Brain microvascular endothelial cell (primary cell): ENCODE data around the gene LDHD.

ENCODE experiments used
- DNase-seq: peaks from one replicate; pipeline ENCODE4 v3.0.0-alpha.2; 2020
- H3K27ac ChIP-seq: fragments of 250-450 bp; sonication (Bioruptor Pico); 2 replicates; pipeline ENCODE4 v1.5.1; 2020; ENCODE audit warnings: mild to moderate bottlenecking, moderate library complexity
- H3K27me3 ChIP-seq: fragments of 250-450 bp; sonication (Bioruptor Pico); replicated peaks from 2 replicates; pipeline ENCODE4 v1.5.1; 2020; ENCODE audit warnings: mild to moderate bottlenecking
- H3K36me3 ChIP-seq: fragments of 250-450 bp; sonication (Bioruptor Pico); replicated peaks from 2 replicates; pipeline ENCODE4 v1.5.1; 2020; ENCODE audit warnings: mild to moderate bottlenecking
- H3K4me3 ChIP-seq: 2 replicates; pipeline ENCODE4 v1.5.1; 2011; ENCODE audit warnings: low read depth, mild to moderate bottlenecking, control low read depth, low read length, moderate library complexity
- in situ Hi-C: cut with HindIII; loops from 2 replicates; pipeline ENCODE4 v1.10.0; 2017; ENCODE audit warnings: low sequenced_read_pairs, low pct_ligation_motif_present
- TF ChIP-seq, protein P1 (sequence below): IDR thresholded peaks from 2 replicates; pipeline ENCODE4 v1.5.1; 2011; ENCODE audit warnings: low read depth, mild to moderate bottlenecking, moderate library complexity, low read length, control low read depth, inconsistent platforms; ENCODE audit errors: missing control alignments

LDHD gene

DNA sequence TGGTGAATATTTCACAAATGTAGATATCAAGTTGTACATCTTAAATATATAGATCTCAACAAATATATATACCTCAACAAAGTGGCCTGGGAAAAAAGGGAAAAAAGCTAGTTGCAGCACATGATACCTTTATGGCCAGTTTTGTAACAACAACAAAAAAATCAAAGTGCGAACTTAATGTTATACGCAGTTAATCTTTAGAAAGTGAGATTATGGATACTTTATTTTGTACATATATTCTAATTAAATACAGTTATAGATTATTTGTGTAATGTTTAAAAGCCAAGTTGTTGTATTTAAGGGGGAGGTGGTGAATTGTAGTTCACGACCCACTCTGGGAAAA lies 31.4 kb upstream of the LDHD start:
- in situ Hi-C loops: no loop called here
- no peak for DNase-seq
- Histone ChIP-seq H3K4me3 (peak overlapping the region; percentile 91), H3K27ac (no peak overlapping the region), H3K27me3 (no peaks in the 10 kb centered on the region), H3K36me3 (peaks cover 2% of the 10 kb centered on the region)
- TF ChIP-seq, protein P1, sequence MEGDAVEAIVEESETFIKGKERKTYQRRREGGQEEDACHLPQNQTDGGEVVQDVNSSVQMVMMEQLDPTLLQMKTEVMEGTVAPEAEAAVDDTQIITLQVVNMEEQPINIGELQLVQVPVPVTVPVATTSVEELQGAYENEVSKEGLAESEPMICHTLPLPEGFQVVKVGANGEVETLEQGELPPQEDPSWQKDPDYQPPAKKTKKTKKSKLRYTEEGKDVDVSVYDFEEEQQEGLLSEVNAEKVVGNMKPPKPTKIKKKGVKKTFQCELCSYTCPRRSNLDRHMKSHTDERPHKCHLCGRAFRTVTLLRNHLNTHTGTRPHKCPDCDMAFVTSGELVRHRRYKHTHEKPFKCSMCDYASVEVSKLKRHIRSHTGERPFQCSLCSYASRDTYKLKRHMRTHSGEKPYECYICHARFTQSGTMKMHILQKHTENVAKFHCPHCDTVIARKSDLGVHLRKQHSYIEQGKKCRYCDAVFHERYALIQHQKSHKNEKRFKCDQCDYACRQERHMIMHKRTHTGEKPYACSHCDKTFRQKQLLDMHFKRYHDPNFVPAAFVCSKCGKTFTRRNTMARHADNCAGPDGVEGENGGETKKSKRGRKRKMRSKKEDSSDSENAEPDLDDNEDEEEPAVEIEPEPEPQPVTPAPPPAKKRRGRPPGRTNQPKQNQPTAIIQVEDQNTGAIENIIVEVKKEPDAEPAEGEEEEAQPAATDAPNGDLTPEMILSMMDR: no peak

DNA sequence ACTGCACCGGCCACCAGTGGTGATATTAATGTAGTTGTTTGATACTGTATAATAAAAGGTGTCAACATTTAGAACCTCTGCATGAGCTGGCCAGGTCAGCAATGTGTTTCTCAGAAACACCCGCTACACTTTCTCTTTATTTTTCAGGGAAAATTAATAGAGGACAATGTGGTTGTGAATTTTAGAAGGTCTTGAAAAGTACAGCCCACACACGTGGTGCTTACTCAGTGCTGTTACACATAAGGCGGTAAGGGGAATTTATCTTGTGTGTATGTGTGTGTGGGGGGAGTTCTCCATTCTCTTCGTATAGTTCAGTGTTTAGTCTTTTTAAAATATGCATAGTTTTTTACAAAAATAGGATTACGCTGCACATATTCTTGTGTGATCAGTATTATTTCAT lies 27.4 kb upstream of the LDHD start:
- no peaks in the 10 kb centered on the region for H3K36me3 ChIP-seq
- no peak for DNase-seq
- no peak overlapping the region for H3K4me3 ChIP-seq
- TF ChIP-seq, protein P1: no peak
- in situ Hi-C loops: no loop called here
- H3K27me3 ChIP-seq: no peaks in the 10 kb centered on the region
- H3K27ac ChIP-seq: no peak overlapping the region

DNA sequence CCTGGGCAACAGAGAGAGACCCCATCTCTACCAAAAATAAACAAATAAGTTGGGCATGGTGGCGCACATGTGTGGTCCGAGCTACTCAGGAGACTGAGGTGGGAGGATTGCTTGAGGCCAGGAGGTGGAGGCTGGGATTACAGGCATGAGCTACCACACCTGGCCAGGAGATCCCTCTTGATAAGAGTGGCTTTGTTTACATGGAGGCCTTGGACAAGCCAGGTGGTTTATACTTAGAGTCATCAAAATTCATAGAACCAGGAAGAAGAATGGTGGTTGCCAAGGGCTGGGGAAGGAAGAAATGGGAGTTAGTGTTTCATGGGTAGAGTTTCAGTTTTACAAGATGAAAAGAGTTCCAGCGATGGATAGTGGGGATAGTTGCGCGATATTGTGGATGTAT lies 22.9 kb upstream of the LDHD start:
- Histone ChIP-seq H3K27me3 (no peaks in the 10 kb centered on the region), H3K4me3 (no peak overlapping the region), H3K27ac (no peak overlapping the region), H3K36me3 (no peaks in the 10 kb centered on the region)
- TF ChIP-seq, protein P1: no peak
- in situ Hi-C loops: no loop called here
- no peak for DNase-seq

DNA sequence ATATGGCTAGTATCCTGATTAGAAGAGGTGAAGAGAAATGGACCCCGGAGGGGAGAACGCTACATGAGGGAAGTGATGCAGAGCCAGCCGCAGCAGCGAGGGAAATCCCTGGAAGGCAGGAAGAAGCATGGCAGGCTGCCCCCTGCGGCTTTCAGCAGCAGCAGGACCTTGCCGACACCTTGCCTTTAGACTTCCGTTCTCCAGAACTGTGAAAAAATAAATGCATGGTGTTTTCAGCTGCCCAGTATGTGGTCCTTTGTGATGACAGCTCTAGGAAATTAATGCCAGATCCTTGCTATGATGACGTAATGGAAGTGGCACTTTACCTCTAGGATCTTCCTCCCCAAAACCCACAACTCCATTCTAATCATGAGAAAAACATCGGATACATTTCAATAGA lies 22.1 kb upstream of the LDHD start:
- H3K36me3 ChIP-seq: no peaks in the 10 kb centered on the region
- H3K27ac ChIP-seq: no peak overlapping the region
- in situ Hi-C loops: no loop called here
- DNase-seq: peak; percentile 27
- TF ChIP-seq, protein P1: no peak
- no peaks in the 10 kb centered on the region for H3K27me3 ChIP-seq
- H3K4me3 ChIP-seq: no peak overlapping the region

DNA sequence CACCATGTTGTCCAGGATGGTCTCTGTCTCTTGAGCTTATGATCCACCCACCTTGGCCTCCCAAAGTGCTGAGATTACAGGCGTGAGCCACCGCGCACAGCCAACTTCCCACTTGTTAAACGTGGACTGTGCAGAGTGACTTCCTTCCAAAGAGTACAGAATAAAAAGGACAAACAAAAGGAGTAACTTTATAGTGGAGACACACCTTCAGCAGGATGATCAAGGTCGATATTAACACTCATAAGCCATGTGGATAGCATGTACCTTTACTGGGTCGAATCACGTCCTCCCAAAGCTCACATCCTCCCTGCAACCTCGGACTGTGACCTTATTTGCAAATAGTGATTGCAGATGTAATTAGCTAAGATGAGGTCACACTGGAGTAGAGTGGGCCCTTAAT lies 21.7 kb upstream of the LDHD start:
- Histone ChIP-seq H3K4me3 (no peak overlapping the region), H3K27me3 (no peaks in the 10 kb centered on the region), H3K36me3 (no peaks in the 10 kb centered on the region), H3K27ac (no peak overlapping the region)
- in situ Hi-C loops: no loop called here
- TF ChIP-seq, protein P1: no peak
- no peak for DNase-seq

DNA sequence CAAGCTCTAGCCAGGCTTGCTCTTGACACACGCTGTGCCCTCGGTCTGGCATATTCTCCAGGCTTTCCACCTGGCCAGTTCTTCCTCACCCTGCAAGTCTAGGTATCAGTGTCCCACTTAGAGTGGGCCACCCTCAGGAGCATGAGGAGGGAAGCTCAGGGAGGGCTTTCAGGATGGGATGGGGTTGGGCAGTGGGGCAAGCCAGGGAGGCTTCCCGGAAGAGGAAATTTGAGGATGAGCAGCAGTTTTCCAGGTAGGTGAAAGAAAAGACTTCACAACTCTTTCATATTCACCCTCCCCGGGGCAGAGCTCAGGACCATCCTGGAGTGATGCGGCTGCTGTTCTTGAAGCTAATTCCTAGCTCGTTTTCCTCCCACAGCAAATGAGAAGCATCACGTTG lies 14.5 kb upstream of the LDHD start:
- TF ChIP-seq, protein P1: no peak
- Histone ChIP-seq H3K4me3 (no peak overlapping the region), H3K36me3 (no peaks in the 10 kb centered on the region), H3K27ac (no peak overlapping the region), H3K27me3 (no peaks in the 10 kb centered on the region)
- in situ Hi-C loops: no loop called here
- DNase-seq: no peak
